GM23248 (cell line): ENCODE measurements around the gene TMEM169.

Experiments used
- EZH2 ChIP-seq: fragments of 200-600 bp; sonication (generic); IDR thresholded peaks from 2 replicates; pipeline ENCODE4 v1.6.1; 2018; ENCODE audit warnings: antibody characterized with exemption, mild to moderate bottlenecking; ENCODE audit not compliant: insufficient read depth, poor library complexity, severe bottlenecking
- EZH2phosphoT487 ChIP-seq: fragments of 200-600 bp; sonication (generic); IDR thresholded peaks from 2 replicates; pipeline ENCODE4 v1.6.1; 2018; ENCODE audit warnings: antibody characterized with exemption, moderate library complexity, mild to moderate bottlenecking, low read depth; ENCODE audit not compliant: insufficient read depth

GRCh38 chr2:216081487-216082116 is at the start of gene TMEM169, which contains the start of gene PECR:
- TF ChIP-seq EZH2 (no peak), EZH2phosphoT487 (no peak)
